GOT3 (cell line): Measurements from ENCODE around the gene SEMA4C.
"Not testable (repeated sequence)": the region's sequence is repeated elsewhere in the genome, so short reads cannot be mapped to it uniquely, and the experiment has no call there.

ENCODE experiments used
- DNase-seq: peaks from one replicate; lab custom pipeline; 2025; ENCODE audit warnings: mixed read lengths; lab: John Stamatoyannopoulos, UW

SEMA4C gene

DNA sequence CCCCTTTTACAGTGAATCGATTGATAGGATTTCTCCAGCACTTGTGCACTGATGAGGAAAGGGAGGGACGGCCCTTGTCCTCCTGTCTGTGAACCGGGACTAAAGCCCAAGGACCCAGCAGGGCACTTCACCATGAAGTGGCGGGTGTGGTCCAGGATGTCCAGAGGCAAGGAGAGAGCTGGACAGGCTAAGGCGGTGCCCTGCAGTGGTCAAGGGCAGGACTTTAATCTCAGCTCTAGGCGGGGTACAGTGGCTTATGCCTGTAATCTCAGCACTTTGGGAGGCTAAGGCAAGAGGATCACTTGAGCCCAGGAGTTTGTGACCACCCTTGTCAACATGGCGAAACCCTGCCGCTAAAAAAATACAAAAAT is 28.2 kb upstream of the SEMA4C start:
- DNase-seq, result no peak

DNA sequence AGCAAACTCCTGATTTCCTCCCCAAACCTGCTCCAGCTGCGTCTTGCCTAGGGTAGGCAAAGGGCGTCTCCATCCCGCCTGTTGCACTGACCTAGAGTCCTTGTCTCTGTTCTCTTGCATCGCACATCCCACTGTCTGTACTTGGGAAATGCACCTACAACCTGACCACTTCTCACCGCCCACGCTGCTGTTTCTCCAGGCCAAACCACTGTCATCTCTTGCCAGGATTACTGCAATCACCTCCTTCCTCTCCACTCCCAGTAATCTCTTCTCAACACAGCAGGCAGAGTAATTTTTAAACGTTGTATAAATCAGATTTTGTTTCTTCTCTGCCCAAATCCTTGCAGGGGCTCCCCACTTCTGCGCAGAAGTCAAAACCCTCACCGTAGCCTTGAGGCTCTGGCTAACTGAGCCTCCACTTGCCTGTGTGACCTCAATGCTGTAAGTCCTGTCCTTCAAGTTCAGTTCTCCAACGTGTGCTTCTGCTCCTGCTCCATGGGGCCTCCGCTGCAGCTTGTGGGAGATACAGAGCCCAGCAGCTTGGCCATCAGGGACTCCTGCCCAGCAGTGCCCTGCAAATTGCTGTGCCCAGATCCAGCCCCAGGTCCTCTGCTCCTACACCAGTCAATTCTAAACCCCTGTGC is 27.7 kb upstream of the SEMA4C start:
- no peak for DNase-seq

DNA sequence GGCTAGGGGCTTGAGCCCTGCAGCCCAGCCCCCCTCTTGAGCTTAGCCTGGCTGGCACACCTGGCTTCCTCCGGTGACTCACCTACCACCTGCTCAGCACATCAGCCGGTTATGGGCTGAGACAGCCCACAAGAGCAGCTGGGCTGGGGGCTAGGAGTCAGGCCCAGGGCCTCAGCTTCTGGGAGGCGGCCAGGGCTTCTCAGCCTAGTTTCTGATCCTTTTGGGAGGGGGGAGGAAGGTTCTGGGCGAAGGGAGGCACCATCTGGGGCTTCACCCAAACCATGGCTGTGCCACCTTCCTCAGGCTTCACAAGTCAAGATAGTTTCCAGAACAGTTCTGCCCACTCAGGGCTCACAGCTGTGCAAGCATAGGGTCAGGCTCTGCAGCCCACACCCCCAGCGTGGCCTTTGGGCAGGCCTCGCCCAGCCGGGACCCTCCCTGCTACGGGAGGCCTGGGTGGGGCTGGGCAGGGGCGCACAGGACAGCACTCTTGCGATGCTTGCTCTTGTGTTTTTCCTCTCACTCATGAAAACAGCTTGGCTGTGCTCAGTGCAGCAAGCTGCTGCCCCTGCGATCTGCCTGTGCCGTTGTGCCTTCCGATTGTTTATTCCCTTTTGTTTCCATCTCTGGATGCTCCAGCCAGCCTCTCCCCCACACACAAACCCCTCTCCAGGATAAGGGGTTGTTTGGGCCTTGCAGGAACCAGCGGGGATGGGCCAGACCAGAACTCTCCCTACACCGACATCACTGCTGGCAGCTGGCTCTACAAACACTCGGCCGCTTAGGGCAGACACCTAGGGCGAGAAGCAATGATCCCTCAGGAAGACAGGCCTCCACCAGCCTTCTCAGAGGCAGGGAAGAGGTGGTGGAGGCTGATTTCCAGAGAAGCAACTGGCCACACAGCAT is 26.1 kb upstream of the SEMA4C start:
- no peak for DNase-seq

DNA sequence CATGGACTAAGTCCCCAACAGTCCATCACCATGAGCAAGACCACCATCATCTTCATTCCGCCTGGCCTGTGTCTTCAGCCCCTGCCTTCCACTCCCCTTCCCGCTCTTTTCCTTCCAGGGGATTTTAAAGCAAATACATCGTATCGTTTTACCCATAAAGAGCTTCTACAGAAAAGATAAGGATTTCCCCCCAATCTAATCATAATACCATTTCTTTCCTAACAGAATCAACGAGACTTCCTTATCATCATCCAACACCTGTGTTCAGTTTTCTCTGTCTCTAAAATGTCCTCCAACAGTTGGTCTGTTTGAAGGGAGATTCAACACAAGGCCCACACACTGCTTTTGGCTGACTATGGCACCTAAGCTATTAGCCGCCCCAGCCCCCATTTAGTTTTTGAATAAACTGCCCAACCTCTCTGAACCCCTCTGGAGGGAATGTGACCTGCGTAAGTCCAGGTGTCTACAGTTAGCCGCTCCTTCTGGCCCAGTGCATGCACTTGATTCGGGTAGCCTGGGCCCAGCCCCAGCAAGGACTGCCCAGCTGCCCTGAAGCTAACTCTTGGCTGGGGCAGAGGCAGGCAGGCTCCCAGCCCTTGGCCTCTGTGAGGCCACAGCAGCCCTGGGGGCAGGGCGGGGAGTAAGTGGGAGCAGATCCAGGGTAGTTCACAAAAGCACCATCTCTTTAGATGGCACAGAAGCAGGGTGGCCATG is 25.3 kb upstream of the SEMA4C start:
- DNase-seq, result no peak

DNA sequence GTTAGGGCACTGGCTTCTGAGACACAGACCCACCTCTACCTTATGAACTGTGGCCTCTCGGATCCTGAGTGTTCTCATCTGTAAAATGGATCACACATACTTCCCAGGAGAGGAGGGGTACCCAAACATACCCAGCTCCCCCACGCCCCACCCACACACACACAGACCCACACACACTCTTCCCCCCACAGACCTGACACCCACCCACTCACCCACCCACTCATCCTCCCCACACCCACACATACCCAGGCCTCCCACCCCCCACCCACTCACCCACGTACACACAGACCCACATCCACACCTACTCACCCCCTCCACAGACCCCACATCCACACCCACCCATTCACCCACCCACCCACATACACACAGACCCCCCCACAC is 24.3 kb upstream of the SEMA4C start:
- DNase-seq, result no peak

DNA sequence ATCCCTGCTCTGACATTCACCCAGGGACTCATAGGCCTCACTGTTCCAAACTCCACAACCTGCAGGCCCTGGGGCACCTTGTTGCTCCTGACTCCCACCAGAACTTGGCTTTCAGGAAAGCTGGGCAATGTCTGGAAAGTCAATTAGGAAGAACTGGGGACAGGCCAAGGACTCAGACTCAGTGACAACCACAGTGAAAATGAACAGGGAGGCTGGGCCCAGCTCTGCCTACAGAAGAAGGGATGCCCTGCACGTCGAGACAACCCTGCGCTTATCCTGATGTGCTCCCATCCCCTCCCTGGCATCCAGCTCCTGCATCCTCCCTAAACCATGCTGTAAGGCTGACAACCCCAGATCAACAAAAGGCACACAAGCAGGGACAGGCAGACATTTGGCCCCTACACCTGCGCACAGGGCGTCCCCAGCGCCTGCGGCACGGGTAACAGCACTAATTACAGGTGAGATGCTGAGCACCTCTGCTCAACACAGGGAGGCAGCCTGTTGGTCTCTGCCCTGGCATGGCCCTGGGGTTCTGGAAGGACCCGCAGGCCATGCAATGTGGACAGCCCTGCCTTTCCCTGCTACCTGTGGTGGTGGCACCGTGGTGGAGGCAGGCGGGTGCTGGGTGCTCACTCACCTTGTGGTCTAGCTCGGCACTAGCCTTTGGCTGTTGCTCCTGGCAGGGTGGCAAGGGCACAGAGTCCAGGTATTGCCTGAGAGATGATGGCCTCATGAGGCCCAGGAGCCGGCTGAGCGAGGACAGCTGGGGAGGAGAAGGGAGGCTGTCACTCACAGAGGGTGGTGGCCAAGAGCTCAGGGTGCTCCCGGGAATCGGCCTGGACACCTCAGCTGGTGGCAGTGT is 23.6 kb upstream of the SEMA4C start:
- DNase-seq, result no peak

DNA sequence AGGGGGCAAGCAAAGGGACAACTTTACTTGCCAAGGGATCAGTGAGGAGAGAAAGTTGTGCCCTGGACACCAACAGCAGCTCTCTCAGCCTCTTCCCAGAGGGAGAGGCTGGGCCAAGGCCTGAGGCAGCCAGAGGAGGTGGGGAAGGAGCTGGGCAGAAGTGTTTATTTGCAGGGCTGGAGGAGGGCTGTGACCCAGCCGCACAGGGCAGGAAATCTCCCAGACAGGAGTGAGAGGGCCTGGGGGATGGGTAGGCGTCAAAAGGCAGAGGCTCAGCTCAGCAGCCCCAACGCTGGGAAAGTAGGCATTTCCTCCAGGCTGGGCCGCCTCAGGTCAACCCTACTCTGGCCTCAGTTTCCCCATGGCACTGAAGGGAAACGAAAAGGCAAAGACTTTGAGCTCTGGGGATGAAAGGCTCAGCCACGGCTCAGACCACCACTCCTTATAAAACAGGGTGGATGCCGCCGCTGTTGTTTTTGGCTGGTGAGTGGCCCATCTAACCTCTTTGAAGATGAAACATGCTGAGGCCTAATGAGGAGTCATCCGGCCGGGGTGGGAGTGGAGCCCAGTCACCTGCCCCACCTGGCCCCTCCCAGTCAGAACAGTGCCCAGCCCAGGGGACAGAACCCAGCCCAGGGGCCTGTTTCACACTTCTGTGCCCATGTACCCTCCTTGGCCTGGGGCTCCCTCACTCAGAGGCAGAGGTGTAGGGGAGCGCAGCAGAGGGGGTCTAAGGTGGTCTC is 21.9 kb upstream of the SEMA4C start:
- no peak for DNase-seq

DNA sequence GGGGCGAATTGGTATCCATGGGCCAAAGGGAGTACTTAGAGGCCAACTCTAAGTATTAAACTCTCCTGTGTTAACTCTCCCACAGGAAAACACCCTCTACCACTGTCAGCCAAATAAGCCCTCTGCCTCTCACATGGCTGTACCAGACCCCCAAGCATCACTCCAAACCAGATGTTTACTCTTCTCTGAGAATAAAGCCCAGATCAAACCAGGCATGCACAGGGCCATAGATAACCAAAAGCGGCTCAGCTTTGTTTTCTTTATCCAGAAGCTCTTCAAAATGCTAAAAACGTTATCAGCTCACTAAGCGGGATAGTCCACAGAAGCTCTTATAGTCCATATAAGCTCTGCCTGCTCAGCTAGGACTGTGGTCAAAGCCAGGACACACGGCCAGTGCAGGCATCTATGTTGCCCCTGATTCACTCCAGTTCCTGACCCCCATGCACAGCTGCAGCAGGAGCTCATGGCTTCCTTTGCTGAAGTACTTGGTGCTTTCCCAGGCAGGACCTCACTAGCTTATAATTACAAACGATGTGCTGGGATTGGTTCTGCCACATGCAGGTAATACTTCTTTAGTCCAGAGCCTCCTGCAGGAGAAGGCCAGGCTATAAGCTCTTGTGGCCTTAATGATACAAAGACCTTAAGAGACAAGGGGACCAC is 21.0 kb upstream of the SEMA4C start:
- no peak for DNase-seq

DNA sequence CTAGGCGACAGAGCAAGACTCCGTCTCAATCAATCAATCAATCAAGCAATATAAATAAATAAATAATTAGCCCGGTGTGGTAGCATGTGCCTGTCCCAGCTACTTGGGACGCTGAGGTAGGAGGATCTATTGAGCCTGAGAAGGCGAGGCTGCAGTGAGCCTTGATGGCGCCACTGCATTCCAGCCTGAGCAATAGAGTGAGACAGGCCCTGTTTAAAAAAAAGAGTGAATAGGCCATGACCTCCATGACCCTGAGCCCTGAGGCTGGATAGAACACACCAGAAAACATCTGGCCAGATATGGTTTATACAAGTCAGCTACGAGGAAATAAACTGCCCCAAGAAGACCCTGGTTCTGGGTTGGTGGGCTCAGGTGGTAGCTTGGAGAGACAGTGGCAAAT is 20.4 kb upstream of the SEMA4C start:
- no peak for DNase-seq

DNA sequence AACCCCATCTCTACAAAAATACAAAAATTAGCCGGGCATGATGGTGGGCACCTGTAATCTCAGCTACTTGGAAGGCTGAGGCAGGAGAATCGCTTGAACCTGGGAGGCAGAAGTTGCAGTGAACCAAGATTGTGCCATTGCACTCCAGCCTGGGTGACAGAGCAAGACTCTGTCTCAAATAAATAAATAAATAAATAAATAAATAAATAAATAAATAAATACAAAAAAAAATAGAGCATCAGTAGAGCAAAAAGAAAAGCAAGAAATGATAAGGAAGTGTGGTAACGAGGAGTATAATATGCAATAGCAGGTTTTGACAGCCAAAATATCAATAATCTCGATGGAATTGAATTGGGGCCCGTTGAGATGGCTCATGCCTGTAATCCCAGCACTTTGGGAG is 19.6 kb upstream of the SEMA4C start:
- not testable (repeated sequence) for DNase-seq

DNA sequence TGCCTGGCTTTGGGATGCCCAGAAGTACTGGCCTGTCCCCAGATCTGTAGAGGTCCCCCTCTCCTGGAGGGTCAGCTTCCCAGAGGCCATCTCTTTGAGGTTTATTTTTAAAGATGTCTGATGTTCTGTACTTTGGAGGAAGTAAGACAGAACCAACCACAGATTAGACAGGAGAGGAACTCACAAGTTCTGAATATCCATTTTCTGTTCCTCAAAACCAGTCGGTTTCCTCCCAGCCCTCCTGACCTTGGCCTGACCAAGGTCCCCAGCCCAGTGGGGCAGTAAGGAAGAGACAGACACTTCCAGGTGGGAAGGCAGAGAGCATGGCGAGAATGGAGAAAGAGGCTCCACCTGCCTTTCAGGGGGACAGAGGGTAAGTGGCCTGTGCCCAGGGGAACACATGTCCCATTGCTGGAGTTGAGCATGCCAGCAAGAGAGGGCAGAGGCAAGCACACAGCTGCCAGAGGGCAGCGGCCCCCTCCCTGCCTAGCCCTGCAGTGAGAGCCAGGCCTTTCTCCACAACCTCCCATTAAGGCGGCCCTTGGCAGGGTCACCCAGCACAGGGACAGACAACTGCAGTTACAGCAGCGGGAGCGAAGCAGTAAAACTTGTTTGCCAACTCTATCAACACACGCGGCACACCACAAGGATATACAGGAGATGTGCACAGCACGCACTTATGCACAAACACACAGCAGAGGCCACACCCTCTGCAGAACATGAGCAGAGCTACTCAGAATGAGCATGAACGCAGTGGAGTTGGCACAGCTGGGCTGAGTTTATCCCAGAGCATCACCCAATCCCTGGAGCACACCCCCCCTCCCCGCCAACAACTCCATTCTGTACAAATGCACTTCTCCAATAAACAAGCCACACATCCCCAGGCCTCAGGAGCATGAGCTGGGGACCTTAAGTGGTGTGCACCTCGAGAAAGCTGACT is 18.5 kb upstream of the SEMA4C start:
- DNase-seq, result no peak

DNA sequence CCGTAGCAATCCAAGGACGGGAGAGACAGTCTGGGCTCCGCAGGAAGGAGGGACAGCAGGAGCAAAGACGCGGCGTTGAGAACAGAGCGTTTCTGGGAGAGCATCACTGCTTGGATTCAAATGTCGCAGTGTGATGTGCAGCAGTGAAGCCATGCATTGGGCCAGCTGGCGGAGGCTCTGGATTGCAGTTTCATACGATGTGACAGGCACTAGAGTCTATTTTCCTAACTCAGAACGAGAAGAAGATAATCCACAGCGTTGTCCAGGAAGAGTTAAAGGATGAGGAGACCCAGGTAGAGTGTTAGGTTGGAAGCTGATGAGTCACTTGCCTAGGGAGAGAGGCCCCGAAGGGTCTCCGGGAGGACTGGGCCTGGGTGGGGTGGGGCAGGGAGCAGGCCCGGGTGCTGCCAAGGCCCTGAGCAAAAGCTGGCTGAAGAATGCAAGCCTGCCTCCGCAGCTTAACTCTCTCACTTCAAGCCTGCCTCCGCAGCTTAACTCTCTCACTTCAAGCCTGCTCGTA is 17.7 kb upstream of the SEMA4C start:
- no peak for DNase-seq

DNA sequence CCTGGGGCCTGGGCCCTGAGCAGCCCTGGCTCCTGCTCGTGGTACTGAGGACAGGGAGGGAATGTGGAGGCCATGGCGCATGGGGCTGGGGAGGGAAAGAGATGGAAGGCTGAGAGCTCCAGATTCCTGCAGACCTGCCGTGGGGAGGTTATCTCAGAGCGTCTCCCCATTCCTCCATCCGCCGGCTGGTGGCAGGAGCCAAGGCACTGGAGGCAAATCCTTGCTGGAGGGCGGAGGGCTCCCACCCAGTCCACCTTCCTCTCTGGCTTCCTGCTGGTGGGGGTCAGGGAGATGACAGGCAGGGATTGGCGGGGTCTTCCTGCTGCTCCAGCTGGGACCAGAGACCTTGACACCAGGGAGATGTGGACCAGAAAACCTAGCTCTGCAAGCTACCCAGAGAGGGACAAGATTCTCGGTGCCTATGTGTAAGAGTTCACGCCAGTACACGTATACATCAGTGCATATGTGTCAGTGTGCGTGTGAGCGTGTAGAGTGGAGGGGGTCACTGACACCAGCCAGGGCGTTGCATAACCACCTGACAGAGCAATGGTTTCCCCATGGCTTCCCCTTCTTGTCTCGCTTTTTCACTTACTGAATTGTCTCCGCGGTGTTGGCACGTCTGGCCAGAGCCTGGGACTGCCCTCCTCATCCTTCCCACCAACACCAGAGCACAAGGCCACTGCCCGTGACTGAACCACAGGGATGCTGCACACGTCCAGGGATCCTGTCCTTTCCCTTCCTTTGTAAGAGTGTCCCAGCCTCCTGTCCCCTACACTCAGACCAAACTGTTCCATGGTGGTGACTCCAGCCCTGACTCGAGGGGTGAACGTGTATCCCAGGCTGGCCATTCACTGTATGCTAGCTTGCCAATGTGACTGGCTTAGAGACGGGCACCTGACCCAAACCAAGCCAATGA is 15.8 kb upstream of the SEMA4C start:
- DNase-seq, result no peak

DNA sequence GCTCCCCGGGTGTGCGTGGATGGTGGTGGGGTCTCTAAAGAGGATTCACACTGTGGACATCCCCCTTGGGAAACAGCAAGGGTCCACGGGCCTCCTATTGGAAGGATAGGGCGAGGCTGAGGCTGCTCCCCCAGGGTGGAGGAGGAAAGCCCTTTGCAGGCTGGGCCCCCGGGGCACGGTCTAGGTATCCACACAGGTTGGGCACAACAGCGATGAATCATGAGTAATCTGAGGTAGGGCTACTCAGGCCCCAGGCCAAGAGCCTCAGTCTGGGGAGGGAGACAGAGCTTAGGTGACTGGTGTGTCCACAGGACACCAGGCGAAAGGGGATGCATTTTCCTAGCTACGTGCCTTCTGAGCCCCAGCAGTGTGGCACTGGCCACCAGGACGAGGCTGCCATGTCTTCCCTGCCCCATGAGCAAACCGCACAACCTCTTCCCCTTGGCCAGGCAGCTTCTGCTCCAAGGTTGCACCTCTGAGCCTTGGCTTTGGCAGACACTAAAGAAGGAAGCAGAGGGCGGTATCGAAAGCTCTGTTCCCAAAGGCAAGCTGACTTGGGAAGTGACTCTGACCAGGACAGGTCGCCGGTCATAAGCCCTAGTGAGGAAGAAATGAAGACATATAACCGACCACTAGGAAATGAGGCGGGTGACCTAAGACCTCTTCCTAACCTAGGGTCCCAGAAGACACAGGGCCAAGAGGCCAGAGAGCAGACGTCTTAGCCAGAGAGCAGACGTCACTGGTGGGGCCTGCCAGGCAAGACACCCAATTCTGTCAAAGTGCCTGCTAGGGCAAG is 14.6 kb upstream of the SEMA4C start:
- DNase-seq, result no peak

DNA sequence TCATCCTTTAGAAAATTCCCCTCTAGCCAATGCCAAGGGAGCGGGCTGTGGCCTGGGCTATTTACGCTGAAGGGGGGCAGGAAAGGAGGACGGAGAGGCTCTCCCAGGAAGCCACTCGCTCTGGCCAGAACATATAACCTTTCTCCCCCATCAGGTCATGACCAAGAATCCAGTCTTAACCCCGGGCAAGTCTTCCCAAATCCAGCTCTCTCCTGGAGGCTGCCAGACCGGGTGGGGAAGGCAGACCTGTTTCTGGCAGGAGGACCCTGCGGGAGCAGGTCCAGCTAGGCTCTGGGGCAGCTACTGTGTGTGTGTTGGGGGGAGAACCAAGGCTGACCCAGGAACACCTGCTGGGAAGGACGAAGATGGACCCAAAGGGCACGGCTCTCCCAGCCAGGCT is 13.4 kb upstream of the SEMA4C start:
- no peak for DNase-seq

DNA sequence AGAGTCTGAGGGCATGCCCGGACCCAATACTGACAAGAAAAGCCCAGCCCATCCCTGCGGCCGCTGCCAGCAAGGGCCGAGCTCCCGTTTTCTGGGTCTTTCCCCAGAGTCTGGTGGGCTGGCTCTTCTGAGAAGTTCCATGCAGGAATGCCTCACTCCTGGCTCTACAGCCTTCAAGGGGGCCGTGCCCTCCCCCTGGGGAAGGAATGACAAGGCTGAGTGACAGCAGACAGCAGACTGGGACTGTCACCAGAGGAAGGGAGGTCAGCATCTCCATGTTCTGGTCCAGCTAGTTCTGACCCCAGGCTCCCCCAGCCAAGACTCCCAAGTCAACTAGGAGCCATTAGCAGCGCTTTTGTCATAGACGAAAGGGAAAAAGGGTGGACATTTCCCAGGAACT is 13.0 kb upstream of the SEMA4C start:
- DNase-seq, result no peak

DNA sequence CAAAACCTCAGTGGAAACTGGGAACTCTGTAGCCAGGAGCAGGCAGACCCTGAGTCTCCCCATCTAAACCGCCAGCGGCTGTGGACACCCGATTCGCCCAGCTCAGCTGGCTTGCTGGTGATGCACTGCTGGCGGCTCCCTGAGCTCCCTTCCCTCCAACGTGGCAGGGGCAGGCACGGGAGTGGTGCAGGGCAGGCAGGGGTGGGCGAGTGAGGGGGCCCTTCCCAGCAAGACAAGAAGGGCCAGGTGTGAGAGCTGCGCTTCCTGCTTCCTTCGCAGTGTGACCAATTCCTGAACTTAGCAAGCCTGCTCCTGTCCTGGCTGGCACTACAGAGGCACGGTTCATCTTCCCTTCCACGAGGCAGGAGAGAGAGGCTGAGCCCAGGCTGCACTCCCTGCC is 12.3 kb upstream of the SEMA4C start:
- no peak for DNase-seq
